ENCODE measurements around the gene PSD4.

PSD4 gene

DNA sequence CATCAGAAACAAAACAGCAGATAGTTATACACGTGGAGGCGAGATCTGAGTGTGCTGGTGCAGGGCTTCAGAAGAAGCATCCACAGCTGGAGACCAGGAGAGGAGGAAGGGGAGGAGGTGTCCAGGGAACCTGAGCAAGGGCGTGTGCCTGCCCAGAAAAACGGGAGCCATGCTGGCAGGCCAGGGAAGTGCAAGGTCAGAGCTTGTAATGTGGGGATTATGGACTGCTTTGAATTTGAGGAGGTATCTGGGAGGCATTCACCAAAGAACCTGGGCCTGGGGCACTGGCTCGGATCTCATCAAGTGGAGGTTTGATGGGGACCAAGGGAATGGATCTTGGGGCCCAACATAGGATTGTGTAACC lies 12.6 kb downstream of the PSD4 start:
- no peak for DNase-seq

- no peak for DNase-seq
Measured at GRCh38 chr2:113187771-113188170, 14.0 kb downstream of the PSD4 start.

GRCh38 chr2:113190871-113191270 lies 17.1 kb downstream of the PSD4 start:
- DNase-seq = no peak

DNA sequence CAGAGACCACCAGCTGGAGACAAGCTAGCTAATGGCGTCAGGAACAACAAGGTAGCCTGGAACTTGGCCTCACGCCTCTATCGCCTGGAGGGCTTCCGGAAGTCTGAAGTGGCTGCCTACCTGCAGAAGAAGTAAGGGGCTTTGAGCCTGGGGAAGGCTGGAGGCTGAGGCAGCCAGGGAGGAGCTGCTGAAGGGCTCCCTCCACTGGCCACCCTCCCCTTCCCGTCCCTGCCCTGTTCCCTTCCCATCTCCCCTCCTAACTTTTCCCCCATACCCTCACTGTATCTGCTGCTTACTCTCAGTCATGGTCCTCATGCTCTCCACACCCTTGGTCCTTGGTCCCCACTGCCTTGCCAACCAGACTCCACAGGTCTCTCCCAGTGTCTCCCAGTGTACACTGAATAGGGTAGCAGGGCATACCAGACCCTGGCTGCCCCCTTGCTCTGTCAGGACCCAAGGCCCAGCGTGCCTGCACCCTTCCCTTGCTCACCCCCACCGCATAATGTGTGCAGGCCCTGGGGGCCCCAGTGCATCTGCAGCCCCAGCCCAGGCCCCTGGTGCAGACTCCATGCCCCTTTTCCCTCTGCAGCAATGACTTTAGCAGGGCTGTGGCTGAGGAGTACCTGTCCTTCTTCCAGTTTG lies 18.8 kb downstream of the PSD4 start:
- DNase-seq = no peak

- no peak for DNase-seq
Measured at GRCh38 chr2:113195923-113196501, 22.2 kb downstream of the PSD4 start.

- no peak for DNase-seq
Measured at GRCh38 chr2:113196839-113197238, 23.1 kb downstream of the PSD4 start.

- no peak for DNase-seq
Measured at GRCh38 chr2:113197347-113198047, 23.7 kb downstream of the PSD4 start.

- DNase-seq = no peak
Measured at GRCh38 chr2:113198048-113198789, 24.4 kb downstream of the PSD4 start.

- DNase-seq = peak; percentile 76
Measured at GRCh38 chr2:113198790-113199612, 25.2 kb downstream of the PSD4 start.

- no peak for DNase-seq
Measured at GRCh38 chr2:113200236-113200635, 26.5 kb downstream of the PSD4 start.

DNA sequence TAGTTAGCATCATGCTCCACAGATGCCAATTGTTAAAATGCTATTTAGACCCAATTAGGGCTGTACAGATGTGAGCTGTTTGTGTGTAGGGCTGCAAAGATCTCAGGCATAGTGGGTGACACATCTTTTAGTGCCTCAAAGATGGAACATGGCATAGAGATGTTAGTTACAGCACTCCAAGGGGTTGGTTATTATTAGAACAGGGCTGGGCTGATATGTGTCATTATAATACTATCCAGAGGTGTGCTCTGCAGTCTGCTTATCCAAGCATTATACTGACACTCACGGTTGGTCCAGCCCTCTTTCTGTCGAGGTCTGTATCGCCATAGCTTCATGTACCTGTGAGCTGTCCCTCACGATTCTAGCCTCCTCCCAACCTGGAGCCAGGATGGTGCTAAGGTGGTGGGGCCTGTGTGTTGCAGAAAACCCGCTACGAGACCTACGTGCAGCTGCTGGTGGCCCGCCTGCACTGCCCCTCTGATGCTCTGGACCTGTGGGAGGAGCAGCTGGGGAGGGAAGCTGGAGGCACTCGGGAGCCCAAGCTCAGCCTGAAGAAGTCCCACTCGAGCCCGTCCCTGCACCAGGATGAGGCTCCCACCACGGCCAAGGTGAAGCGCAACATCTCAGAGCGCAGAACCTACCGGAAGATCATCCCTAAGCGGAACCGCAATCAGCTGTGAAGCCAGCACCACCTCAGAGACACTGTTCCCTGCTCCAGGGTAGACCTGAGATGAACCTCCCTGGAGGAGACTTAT lies 27.1 kb downstream of the PSD4 start:
- no peak for DNase-seq

DNA sequence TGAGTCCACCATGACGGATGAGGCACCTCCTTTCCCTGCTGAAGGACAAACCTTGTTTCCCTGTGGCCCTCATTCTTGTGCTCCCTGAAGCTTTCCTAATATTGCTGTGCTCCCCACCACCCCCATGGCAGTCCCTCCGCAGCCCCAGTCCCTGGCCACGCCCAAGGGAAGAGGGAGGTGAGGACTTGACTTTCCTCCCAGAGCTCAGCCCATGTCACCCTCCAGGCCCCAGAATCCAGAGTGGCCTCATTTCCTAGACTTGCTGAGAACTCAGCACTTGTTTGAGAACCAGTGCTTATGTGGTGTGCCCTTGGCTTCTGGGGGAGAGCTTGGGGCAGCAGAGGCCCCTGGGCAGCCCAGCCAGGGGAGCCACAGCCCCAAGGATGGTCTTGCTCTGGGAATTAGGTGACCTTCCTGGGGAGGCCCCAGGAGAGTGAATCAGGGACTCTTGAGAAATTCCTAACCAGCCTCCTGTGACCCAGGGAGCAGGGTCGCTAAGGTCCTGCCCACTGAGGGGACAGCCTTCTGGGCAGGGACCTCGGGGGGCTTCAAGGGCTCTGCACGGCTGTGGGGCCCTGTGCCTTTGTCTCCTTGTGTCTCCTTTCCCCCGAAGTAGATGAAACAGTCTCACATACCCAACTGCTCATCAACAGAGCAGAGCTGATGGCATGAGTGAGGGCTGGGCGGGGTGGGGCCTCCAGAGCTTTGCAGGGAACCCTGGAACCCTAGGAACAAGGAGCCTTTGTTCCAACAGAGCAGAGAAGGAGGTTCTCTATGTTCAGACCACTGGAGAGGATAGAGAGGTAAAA lies 27.9 kb downstream of the PSD4 start:
- DNase-seq = no peak

GRCh38 chr2:113202305-113203216 lies 28.8 kb downstream of the PSD4 start:
- DNase-seq = no peak

- no peak for DNase-seq
Measured at GRCh38 chr2:113203217-113203530, 29.4 kb downstream of the PSD4 start.

DNA sequence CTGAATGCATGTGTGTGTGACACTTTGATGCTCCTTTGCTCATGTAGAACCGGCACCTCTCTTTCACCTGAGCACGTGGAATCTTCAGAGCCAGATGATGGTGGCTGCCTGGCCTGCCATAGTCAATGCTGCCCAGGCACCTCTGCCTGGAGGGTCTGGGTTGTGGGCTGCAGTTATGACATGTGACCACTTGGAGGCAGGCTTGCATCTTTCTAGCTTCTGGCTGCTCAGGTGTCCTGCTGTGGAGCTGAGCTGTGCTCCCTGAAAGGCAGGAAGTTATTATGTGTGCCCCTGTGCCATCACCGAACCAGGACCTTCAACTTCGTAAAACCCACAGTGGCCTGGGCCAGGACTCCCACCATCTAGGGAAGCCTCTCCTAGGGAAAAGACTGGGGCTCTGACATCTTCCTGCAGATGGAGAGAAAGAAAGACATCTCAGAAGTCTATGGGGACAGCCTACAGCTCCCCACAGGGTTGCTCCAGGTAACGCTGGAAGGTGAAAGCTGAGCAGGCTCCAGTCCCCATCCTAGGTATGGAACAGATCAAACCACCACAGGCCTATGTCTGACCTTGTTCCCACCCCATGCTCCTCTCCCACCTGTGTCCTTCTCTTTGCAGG lies 30.2 kb downstream of the PSD4 start:
- peak; percentile 82 for DNase-seq

DNA sequence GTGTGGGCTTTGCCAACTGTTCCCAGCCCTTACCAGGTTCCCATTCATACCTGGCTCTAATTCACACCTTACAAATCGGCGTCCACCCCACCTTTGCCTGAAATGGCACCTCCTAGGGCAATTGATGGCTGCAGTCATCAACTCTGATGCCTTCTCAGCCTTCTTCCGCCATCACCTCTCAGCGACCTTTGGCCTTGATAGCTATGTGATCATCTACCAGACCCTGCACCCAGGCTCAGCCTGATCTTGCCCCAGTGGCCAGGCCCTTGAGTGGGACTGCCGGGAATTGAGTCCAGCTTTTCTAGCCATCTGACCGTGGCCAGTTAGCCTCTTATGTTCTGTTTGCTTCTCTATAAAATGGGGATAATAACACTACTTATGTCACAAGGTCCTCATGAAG lies 32.5 kb downstream of the PSD4 start:
- no peak for DNase-seq

- no peak for DNase-seq
Measured at GRCh38 chr2:113207021-113207420, 33.2 kb downstream of the PSD4 start.

GRCh38 chr2:113208396-113208795 lies 34.6 kb downstream of the PSD4 start:
- DNase-seq = no peak

- DNase-seq = no peak
Measured at GRCh38 chr2:113209011-113209645, 35.4 kb downstream of the PSD4 start.

All from activated CD4-positive, alpha-beta T cell treated with anti-CD3 and anti-CD28 coated beads, Interleukin-2, Interleukin-6, amounts not matched to agents 100 ng/mL and 50 ng/mL, durations not matched to agents 16 hours and 8 hours (primary cell).